Measurements from ENCODE around the gene NGEF. TPM values are rescaled to one million over a fixed set of nuclear protein-coding genes. Genes with fewer than 3 reads are reported as not detected.

The NGEF gene
- total RNA-seq, 1 donor from 2014 or later = 4.3 TPM

DNA sequence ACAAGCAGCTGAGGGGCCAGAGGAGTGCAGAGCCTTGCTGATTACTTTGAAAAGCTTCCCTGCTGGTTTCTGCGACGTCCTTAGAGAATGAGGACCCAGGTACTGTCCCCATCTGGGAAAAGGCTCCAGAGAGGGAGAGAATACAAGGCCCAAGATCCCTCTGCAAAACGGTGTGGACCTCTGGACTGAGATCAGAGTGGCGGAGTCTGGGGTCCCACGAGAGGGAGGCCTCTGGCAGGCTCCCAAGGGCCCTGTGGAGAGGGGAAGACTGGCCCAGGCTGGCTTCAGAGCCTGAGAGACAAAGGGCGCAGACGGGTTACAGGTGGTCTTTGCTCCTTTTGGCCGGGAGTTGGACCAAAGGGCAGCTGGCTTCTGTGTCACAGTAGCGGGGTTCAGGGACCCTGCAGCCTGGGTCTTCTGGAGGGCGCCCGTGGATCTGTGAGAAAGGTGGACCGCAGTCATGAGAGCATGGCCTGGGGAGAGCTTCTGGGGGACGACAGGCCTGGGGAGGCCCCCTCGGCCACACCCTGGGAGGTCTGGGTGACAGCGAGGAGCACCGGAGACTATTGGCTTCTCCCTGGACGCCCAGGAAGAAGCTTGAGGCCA is 142.2 kb downstream of the NGEF start:
- Histone ChIP-seq H3K79me2 (ENCODE audit: low read depth) (no peaks in the 10 kb centered on the region), H3K4me1 (peaks cover 3% of the 10 kb centered on the region), H3K4me3 (no peak overlapping the region), H3K36me3 (no peaks in the 10 kb centered on the region), H3K9ac (no peak overlapping the region), H3K27ac (no peak overlapping the region), H3K27me3 (peaks cover 20% of the 10 kb centered on the region), H4K20me1 (ENCODE audit: low read depth) (no peaks in the 10 kb centered on the region), H3F3A (ENCODE audit: low read depth) (peaks cover 4% of the 10 kb centered on the region), H3K9me3 (ENCODE audit: low read depth) (no peaks in the 10 kb centered on the region), H2AFZ (replicated peaks) (no peak overlapping the region), H3K4me2 (no peak overlapping the region)
- Mint-ChIP-seq H3K4me1 (peaks cover 19% of the 10 kb centered on the region), H3K27me3 (ENCODE audit: insufficient read depth, low read depth) (peaks cover 20% of the 10 kb centered on the region), H3K36me3 (no peaks in the 10 kb centered on the region), H3K9me3 (no peaks in the 10 kb centered on the region), H3K27ac (peak overlapping the region; percentile 79), H3K4me3 (no peak overlapping the region)
- no peak for DNase-seq (ENCODE audit: low spot score)
- TF ChIP-seq EZH2phosphoT487 (IDR thresholded peaks at IDR 0.05) = no peak
- TF ChIP-seq, protein P1, sequence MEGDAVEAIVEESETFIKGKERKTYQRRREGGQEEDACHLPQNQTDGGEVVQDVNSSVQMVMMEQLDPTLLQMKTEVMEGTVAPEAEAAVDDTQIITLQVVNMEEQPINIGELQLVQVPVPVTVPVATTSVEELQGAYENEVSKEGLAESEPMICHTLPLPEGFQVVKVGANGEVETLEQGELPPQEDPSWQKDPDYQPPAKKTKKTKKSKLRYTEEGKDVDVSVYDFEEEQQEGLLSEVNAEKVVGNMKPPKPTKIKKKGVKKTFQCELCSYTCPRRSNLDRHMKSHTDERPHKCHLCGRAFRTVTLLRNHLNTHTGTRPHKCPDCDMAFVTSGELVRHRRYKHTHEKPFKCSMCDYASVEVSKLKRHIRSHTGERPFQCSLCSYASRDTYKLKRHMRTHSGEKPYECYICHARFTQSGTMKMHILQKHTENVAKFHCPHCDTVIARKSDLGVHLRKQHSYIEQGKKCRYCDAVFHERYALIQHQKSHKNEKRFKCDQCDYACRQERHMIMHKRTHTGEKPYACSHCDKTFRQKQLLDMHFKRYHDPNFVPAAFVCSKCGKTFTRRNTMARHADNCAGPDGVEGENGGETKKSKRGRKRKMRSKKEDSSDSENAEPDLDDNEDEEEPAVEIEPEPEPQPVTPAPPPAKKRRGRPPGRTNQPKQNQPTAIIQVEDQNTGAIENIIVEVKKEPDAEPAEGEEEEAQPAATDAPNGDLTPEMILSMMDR (IDR thresholded peaks at IDR 0.05) = no peak
- TF ChIP-seq EZH2 (IDR thresholded peaks at IDR 0.05) = no peak

DNA sequence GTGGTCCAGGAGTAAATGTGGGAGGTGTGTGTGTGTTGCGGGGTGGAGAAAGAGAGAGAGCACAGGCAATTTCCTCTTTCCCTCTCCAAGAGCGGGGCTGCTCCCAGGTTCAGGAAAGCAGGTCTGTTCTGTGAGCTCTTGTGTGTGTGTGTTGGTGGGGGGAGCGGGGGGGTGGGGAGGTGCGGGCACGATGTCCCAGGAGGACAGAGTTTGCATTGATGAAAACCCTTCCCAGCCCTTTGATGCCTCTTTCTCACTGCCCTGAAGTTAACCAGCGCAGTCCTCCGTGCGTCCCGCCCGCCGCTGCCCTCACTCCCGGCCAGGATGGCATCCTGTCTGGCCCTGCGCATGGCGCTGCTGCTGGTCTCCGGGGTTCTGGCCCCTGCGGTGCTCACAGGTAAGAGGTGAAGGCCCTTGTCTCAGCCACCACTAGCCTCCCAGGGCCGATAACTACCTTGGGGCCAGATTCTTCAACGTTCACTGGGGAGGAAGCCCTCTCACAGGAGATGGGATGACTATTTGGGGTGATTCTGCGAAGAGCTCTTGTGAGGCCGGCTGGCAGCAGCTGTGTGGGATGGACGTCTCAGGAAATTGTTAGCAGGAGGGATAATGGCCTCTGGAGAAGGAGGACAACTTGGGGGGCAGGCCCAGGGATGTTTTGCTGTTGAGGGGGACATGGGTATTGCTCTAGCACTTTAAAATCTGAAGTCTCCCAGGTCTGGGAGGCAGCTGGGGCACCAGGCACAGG is 142.9 kb downstream of the NGEF start, which contains the start of gene SNORC:
TSS of gene SNORC (plus strand) at position 247 of the 748 bp plus-strand sequence. CDS start at position 325, 78 bp downstream.
- Histone ChIP-seq H3K9me3 (ENCODE audit: low read depth) (no peaks in the 10 kb centered on the region), H3F3A (ENCODE audit: low read depth) (peaks cover 4% of the 10 kb centered on the region), H3K4me3 (no peak within 1 kb of the TSS), H3K9ac (no peak within 1 kb of the TSS), H3K79me2 (ENCODE audit: low read depth) (no peaks in the 10 kb centered on the region), H3K4me2 (no peak within 1 kb of the TSS), H3K4me1 (no peaks in the 10 kb centered on the region), H2AFZ (replicated peaks) (no peak within 1 kb of the TSS), H3K36me3 (no peaks in the 10 kb centered on the region), H4K20me1 (ENCODE audit: low read depth) (no peaks in the 10 kb centered on the region), H3K27ac (no peak within 1 kb of the TSS), H3K27me3 (peaks cover 13% of the 10 kb centered on the region)
- Mint-ChIP-seq H3K4me3 (no peak within 1 kb of the TSS), H3K27ac (peak within 1 kb of the TSS; percentile 79), H3K27me3 (ENCODE audit: insufficient read depth, low read depth) (peaks cover 15% of the 10 kb centered on the region), H3K36me3 (no peaks in the 10 kb centered on the region), H3K4me1 (peaks cover 19% of the 10 kb centered on the region), H3K9me3 (no peaks in the 10 kb centered on the region)
- TF ChIP-seq EZH2phosphoT487 (IDR thresholded peaks at IDR 0.05) = no peak
- TF ChIP-seq EZH2 (IDR thresholded peaks at IDR 0.05) = no peak
- TF ChIP-seq, protein P1 (IDR thresholded peaks at IDR 0.05) = no peak
- no peak for DNase-seq (ENCODE audit: low spot score)

DNA sequence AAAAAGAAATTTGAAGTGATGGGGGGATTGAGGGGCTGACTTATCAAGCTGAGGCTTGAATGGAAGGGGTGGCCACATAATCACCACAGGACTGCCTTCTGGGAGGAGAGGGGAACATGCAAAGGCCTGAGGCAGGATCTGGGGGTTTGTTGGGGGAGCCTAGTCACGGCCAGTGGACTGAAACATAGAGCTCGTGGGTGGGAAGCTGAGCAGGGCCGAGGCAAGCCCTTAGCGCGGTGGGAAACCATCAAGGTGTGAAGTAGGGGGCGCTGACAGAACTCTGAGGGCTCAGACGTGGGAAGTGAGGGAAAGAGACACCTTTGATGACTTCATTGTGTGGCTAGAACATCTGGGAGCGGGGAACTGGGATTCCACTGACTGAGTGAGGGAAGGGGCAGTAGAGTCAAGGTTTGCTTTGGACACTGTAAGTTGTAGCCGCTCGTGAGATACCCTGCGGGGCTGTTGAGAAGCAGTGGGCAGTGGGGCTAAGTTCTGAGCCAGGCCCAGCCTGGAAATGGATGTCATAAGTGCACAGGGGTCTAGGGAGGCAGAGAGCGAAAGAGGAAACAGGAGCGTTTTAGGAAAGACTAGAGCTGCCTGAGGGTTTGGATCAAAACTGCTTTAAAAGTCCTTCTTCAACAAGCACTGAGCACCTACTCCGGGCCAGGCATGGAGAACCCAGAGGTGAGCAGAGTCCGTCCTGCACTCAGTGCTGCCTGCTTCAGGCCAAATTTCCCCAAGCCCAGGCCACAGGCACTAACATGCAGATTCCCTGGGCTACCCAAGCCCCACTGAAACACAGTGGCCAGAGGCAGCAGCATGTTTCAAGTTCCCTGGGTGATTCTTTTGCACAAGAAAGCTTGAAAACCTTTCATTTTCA is 143.7 kb downstream of the NGEF start:
- Mint-ChIP-seq H3K4me1 (peaks cover 18% of the 10 kb centered on the region), H3K27me3 (ENCODE audit: insufficient read depth, low read depth) (peaks cover 11% of the 10 kb centered on the region), H3K27ac (no peak overlapping the region), H3K9me3 (no peaks in the 10 kb centered on the region), H3K36me3 (no peaks in the 10 kb centered on the region), H3K4me3 (no peak overlapping the region)
- DNase-seq (ENCODE audit: low spot score) = peak; percentile 35
- Histone ChIP-seq H3K79me2 (ENCODE audit: low read depth) (no peaks in the 10 kb centered on the region), H3K9me3 (ENCODE audit: low read depth) (no peaks in the 10 kb centered on the region), H3K4me1 (no peaks in the 10 kb centered on the region), H3K36me3 (no peaks in the 10 kb centered on the region), H3K4me2 (no peak overlapping the region), H4K20me1 (ENCODE audit: low read depth) (no peaks in the 10 kb centered on the region), H3K4me3 (no peak overlapping the region), H3K27me3 (peaks cover 5% of the 10 kb centered on the region), H3K27ac (no peak overlapping the region), H3K9ac (no peak overlapping the region), H3F3A (ENCODE audit: low read depth) (peaks cover 4% of the 10 kb centered on the region), H2AFZ (replicated peaks) (no peak overlapping the region)
- TF ChIP-seq, protein P1 (IDR thresholded peaks at IDR 0.05) = no peak
- TF ChIP-seq EZH2 (IDR thresholded peaks at IDR 0.05) (no peak), EZH2phosphoT487 (IDR thresholded peaks at IDR 0.05) (no peak)

Measured in neural progenitor cell (in vitro differentiated cells).